Stimulated activated effector memory CD8-positive, alpha-beta T cell treated with anti-CD3 and anti-CD28 coated beads, Interleukin-12 subunit alpha, Interleukin-12 subunit beta, amount 100 ng/mL, for 72 hours (primary cell): Measurements from ENCODE around the gene RERE.

Source experiments
- ATAC-seq: fragments of 150-1000 bp; cut with Tn5 transposase; 2 replicates; pipeline ENCODE4 v1.10.0; 2021
- DNase-seq, 2 donors: peaks; one replicate each; pipeline ENCODE4 v3.0.0; 2021 to 2022; ENCODE audit warnings: low spot score in 2 of 2
- H3K27ac Mint-ChIP-seq: one replicate; pipeline ENCODE4 v1.8.0; 2022; ENCODE audit warnings: mild to moderate bottlenecking, mixed read lengths
- H3K36me3 Mint-ChIP-seq: one replicate; pipeline ENCODE4 v1.8.0; 2022; ENCODE audit warnings: mild to moderate bottlenecking, mixed read lengths
- H3K4me1 Mint-ChIP-seq: one replicate; pipeline ENCODE4 v1.8.0; 2022; ENCODE audit warnings: mixed read lengths
- H3K4me3 Mint-ChIP-seq: one replicate; pipeline ENCODE4 v1.8.0; 2022; ENCODE audit warnings: mild to moderate bottlenecking, mixed read lengths
- H3K9me3 Mint-ChIP-seq: one replicate; pipeline ENCODE4 v1.8.0; 2022; ENCODE audit warnings: mixed read lengths

Gene RERE

DNA sequence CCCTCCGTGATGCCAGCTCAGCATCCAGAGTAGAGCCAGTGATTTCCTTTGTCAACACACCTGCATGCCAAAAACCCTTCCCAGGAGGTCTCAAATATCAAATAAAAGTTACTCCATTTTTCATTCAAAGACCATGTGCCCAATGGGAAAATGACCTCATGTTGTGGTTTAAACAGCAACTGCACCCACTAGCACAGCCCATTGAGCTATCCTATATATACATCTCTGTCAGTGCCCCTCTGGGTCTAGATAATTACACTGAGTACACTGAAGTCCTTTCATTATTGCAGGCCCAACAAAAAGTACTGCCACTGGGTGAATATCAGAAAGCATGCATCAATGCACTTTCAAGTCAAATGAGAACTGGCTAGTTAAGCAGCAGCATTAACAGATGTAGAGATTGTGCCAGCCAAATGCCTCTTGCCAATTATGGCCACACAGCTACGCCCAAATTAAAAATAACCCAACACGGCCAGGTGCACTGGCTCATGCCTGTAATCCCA, 381.8 kb downstream of the RERE start:
- DNase-seq, result no peak
- Mint-ChIP-seq H3K4me3 (no peak overlapping the region), H3K36me3 (no peaks in the 10 kb centered on the region), H3K27ac (no peak overlapping the region), H3K4me1 (peaks cover 31% of the 10 kb centered on the region), H3K9me3 (no peaks in the 10 kb centered on the region)
- ATAC-seq, result no peak

DNA sequence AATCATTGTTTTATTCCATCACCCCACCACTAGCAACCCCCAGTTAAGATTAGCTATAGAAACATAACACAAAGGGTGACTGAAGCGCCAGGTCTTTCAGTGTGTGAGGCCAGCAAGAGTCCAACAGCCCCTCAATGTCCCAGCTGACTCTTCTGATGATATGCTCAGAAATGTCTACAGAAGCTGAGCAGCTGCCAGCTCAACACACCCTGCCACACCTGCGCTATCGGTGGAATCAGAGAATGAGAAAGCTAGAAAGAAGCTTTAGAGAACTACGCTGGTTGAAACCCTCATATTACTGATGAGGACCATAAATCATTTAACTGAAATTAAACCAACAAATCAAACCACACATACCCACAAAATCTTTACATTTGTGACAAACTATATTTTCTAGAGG, 383.3 kb downstream of the RERE start:
- ATAC-seq (no peak), DNase-seq (no peak)
- H3K27ac Mint-ChIP-seq, result no peak overlapping the region
- H3K36me3 Mint-ChIP-seq, result no peaks in the 10 kb centered on the region
- peaks cover 40% of the 10 kb centered on the region for H3K4me1 Mint-ChIP-seq
- H3K9me3 Mint-ChIP-seq, result no peaks in the 10 kb centered on the region
- H3K4me3 Mint-ChIP-seq, result no peak overlapping the region

DNA sequence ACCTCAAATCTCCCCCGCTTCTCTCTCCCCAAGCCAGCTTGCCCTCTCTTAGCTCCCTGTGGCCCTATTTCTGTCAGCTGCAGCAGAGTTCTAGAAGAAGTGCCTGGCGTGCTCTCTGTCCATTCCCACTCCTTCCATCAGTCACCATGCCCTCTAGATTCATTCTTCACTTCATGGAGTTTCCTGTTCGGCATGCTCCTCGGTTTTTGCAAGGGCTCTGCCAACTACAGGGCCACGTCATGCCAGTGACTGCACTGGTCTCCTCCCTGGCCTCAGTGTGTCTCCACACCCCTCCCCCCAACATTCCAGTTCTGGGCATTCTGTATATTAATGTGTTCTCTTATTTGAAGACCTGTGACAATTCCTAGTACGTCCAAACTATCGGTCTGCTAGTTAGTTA, 385.7 kb downstream of the RERE start:
- Mint-ChIP-seq H3K9me3 (no peaks in the 10 kb centered on the region), H3K4me1 (peaks cover 58% of the 10 kb centered on the region), H3K27ac (peak overlapping the region; percentile 83), H3K36me3 (no peaks in the 10 kb centered on the region), H3K4me3 (no peak overlapping the region)
- no peak for ATAC-seq
- DNase-seq, result no peak

DNA sequence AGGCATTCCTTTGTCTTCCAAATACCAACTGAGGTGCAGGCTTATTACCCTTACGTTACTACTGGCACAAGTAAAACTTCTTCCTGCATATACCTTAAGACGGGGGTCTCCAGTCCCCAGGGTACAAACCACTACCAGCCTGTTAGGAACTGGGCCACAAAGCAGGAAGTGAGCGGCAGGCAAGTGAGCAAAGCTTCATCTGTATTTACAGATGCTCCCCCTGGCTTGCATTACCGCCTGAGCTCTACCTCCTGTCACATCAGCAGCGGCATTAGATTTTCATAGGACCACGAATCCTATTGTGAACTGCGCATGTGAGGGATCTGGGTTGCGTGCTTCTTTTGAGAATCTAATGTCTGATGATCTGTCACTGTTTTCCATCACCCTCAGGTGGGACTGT, 386.4 kb downstream of the RERE start:
- Mint-ChIP-seq H3K27ac (peak overlapping the region; percentile 83), H3K9me3 (no peaks in the 10 kb centered on the region), H3K4me3 (peak overlapping the region; percentile 40), H3K4me1 (peaks cover 66% of the 10 kb centered on the region), H3K36me3 (no peaks in the 10 kb centered on the region)
- DNase-seq, result no peak
- ATAC-seq, result peak; percentile 57

DNA sequence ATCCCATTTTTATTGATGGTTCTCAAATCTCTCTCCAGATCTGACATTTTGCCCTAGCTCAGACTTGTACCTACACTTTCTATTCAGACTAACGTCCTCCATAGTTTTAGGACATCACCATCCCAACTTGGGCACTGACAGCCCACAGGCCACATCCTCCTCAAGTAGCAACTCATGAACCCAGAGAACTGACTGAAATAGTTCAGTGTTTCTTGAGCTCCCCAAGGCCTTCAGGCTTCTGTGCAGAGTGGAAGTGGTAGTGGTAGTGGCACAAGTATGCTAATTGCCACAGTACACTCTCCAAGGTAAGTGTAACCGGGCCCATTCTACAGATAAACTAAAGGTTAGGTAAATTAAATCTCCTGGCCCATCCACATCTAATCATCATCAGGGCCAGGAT, 387.0 kb downstream of the RERE start:
- peaks cover 69% of the 10 kb centered on the region for H3K4me1 Mint-ChIP-seq
- H3K36me3 Mint-ChIP-seq, result no peaks in the 10 kb centered on the region
- DNase-seq, result no peak
- peak; percentile 84 for ATAC-seq
- peak overlapping the region; percentile 40 for H3K4me3 Mint-ChIP-seq
- peak overlapping the region; percentile 83 for H3K27ac Mint-ChIP-seq
- no peaks in the 10 kb centered on the region for H3K9me3 Mint-ChIP-seq

DNA sequence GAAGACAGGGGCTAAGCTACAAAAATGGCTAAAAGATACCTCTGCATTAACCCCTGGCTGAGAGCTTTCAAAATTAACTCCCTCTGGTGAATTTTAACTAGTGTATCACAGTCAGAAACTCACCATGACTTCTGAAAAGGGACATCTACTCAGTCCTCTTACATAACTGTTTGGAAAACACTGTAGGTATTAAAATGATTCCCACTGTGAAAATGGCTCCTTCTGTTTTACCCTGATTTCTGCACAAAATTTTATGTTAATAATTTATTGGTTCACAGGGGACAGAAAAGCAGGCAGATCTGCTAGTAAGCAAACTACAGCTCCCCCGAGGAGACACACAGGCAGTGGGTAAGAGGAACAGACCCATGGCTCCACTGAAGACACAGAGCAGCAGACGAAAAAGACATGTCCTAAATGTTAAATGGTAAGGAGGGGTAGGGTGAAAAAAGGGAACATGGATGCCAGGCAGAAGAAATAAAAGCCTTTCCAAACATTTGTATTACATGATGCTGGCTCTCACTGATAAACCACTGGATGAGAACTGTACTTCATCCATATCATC, 387.8 kb downstream of the RERE start:
- no peak for DNase-seq
- H3K36me3 Mint-ChIP-seq, result no peaks in the 10 kb centered on the region
- H3K27ac Mint-ChIP-seq, result no peak overlapping the region
- no peak for ATAC-seq
- no peak overlapping the region for H3K4me3 Mint-ChIP-seq
- H3K9me3 Mint-ChIP-seq, result no peaks in the 10 kb centered on the region
- H3K4me1 Mint-ChIP-seq, result peaks cover 74% of the 10 kb centered on the region

DNA sequence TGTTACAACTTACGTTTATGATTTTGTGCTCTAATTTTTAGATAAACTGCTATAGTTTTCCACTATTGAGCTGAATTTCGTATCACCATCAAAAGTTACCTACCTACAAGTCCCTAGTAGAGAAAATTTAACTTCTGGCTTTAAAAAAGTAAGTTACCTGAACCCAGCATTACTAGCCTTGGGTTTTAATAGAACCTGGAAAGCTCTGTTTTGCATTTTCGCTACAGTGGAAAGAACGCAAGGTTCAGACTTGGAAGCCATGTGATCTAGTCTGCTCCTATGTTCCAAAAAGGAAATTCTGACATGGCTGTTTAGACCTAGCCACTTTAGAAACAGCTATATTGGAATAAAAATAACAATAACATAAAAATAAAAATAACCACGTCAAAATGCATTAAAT, 389.0 kb downstream of the RERE start:
- ATAC-seq (no peak), DNase-seq (no peak)
- Mint-ChIP-seq H3K4me1 (peaks cover 81% of the 10 kb centered on the region), H3K36me3 (peaks cover 5% of the 10 kb centered on the region), H3K27ac (no peak overlapping the region), H3K9me3 (no peaks in the 10 kb centered on the region), H3K4me3 (no peak overlapping the region)

DNA sequence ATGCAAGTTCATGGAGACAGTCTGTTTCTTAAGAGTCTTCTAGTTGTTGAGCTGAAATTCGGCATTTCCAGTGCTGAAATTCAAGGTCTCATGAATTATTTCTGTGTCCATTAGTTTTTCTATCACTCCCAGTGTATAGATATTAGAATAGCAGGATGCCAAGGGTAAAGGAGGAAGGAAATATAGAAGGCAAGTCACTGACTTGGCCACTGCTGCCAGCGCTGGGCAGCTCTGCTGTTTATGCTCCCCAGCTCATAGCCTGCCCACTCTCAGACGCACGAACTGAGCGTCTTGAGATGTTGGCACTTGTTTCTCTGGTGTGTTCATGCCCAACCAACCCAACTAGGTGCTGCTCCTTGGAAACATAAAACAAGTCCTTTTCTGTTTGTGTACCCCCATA, 389.5 kb downstream of the RERE start:
- DNase-seq, result no peak
- Mint-ChIP-seq H3K9me3 (no peaks in the 10 kb centered on the region), H3K36me3 (peaks cover 8% of the 10 kb centered on the region), H3K4me3 (peak overlapping the region; percentile 20), H3K27ac (no peak overlapping the region), H3K4me1 (peaks cover 81% of the 10 kb centered on the region)
- ATAC-seq, result no peak

DNA sequence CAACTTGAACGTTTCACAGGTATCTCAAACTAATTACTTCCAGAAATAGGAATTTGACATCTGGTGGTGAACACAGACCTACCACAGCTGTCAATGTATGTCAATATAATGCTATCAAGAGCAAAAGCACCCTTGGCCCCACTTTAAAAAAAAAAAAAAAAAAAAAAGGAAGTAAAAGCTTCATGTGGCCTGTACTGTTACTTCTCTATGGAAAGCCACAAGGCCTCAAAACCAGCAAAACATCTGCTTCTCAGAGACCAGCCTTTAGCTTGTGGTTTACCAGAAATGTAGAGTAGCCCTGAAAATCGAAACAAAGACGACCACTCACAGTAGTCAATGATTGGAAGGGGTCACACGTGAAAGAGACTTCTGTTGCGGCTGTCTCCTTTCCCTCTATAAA, 389.9 kb downstream of the RERE start:
- no peak for DNase-seq
- ATAC-seq, result peak; percentile 55
- Mint-ChIP-seq H3K4me1 (peaks cover 81% of the 10 kb centered on the region), H3K36me3 (peaks cover 9% of the 10 kb centered on the region), H3K9me3 (no peaks in the 10 kb centered on the region), H3K27ac (no peak overlapping the region), H3K4me3 (peak overlapping the region; percentile 20)

DNA sequence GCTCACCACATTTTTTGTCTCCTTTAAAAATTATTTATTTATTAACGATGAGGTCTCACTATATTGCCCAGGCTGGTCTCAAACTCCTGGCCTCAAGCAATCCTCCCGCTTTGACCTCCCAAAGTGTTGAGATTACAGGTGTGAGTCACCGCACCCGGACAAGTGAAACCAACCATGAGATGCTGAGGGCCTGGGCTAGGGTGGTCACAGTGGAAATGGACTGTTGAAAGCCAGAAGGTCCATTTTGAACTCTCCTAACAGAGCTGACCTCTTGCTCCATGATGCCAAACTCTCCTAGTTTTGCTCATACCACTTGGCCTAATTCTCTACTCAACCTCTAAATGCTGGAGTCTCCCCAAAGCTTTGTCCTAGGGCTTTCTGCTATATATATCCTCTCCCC, 390.4 kb downstream of the RERE start:
- H3K36me3 Mint-ChIP-seq, result peaks cover 9% of the 10 kb centered on the region
- H3K4me3 Mint-ChIP-seq, result peak overlapping the region; percentile 20
- no peak overlapping the region for H3K27ac Mint-ChIP-seq
- peaks cover 76% of the 10 kb centered on the region for H3K4me1 Mint-ChIP-seq
- H3K9me3 Mint-ChIP-seq, result no peaks in the 10 kb centered on the region
- ATAC-seq, result no peak
- DNase-seq, result no peak

DNA sequence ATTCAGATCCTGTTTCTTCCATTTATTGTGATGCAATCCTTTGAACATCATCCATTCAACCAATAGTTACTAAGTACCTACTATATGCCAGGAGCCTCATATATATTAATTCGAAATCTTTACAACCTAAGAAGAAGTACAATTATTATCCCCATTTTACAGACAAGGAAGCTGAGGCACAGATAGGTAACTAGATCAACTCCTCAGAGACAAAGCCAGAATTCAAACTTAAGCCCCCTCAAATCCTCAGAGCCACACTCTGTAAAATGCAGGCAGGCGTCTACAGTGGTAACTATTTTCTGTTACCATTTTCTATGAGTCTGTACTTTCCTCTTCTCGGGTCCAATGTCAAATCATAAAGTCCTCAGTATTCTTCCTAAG, 391.7 kb downstream of the RERE start:
- no peak for ATAC-seq
- Mint-ChIP-seq H3K4me1 (peaks cover 64% of the 10 kb centered on the region), H3K9me3 (no peaks in the 10 kb centered on the region), H3K4me3 (no peak overlapping the region), H3K36me3 (peaks cover 9% of the 10 kb centered on the region), H3K27ac (no peak overlapping the region)
- no peak for DNase-seq

DNA sequence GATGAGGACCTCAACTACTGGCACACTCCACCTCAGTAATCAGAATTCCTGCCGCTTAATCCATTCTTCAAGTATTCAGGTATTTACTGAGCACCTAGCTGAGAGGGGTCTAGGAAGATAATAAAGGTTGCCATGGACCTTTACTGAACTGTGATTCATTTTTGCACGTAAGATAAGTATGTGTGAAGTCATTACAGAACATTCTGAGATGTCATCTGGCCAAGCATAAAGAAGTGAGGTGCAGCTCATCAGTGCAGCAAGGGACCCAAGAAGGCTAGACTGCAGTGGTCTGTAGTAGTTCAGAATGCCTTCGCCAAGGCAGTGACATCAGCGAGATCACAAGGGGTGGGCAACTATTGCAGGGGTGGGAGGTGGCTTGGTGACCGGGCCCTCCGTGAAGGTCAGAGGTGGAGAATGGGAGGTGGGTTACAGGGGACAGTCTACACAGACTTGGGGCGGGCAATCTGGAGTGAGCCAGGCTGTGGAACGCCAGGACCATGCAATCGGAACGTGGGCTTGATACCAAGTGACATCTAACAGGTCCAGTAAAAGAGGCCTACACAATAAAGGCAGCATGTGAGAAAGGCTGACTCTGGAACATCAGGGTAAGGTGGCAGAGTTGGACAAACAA, 392.2 kb downstream of the RERE start:
- ATAC-seq (peak; percentile 57), DNase-seq (no peak)
- H3K9me3 Mint-ChIP-seq, result no peaks in the 10 kb centered on the region
- peaks cover 9% of the 10 kb centered on the region for H3K36me3 Mint-ChIP-seq
- peaks cover 59% of the 10 kb centered on the region for H3K4me1 Mint-ChIP-seq
- peak overlapping the region; percentile 96 for H3K27ac Mint-ChIP-seq
- no peak overlapping the region for H3K4me3 Mint-ChIP-seq

DNA sequence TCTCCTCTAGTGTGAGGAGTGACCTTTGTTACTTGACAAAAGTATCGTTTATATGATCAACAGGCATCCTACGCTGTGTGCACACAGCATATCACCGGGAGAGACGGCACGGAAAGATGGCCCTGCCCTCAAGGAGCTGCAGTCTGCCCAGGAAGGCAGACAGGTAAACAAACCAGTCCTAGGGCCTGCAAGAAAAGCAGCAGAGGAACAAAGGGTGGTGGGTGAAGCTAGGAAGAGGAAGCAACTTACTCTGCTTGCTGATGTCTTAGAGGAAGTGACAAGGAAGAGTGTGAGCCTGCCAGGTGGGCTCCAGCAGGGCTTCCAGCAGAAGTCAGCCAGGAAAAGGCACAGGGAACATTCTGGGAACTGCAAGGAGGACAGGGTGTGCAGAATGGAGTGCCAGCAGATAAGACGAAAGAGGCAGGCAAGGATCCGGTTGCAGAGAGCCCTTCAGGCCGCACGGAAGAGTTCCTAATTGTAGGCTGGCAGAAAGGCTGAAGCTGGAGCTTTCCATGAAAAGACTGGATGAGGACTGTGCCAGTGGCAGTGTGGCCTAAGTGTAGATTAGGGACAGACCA, 392.8 kb downstream of the RERE start:
- Mint-ChIP-seq H3K27ac (peak overlapping the region; percentile 96), H3K9me3 (no peaks in the 10 kb centered on the region), H3K4me1 (peaks cover 56% of the 10 kb centered on the region), H3K36me3 (peaks cover 9% of the 10 kb centered on the region), H3K4me3 (no peak overlapping the region)
- ATAC-seq (peak; percentile 38), DNase-seq (peak in 1 of 2 donors; percentile 62)

DNA sequence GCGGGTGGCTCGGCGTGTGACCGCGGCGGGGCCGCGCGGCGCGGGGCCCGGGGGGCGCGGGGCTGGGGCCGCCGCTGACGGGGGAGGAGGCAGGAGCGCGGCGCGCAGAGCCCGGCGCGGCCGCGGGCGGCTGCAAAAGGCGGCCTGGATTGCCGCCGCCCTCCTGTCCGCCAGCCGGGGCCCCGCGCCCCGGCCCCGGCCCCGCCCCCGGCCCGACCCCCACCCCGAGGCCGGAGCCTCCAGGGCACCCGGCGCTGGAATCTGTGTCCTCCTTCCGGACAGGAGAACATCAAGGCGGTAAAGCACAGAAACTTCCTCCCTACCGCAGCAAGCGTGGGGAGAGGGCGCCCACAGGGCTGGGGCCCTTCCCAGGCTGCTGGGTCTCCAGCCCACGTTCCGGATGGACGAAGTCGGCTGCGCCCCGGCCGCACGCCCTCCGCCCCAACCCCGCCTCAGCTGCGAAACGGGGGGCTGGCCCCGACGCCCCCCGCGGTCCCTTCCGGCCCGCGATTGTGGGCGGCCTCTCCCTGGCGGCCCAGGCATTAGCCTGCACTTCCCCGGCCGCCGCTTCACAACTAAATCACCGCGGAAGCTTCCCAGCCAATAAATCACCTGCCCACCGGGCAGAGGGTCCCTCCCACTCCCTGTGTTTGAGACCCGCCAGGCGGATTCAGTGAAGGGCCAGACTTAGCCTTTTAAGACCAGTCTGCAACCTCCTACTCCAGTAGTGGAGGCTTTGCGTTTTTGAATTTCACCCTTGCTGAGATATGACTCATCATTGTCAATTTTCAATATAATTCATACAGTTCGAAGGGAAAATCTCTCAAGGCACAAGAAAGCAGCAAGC, 393.5 kb downstream of the RERE start:
- Mint-ChIP-seq H3K4me3 (no peak overlapping the region), H3K27ac (peak overlapping the region; percentile 96), H3K9me3 (no peaks in the 10 kb centered on the region), H3K4me1 (peaks cover 48% of the 10 kb centered on the region), H3K36me3 (peaks cover 9% of the 10 kb centered on the region)
- DNase-seq, result peak; percentile 35 to 80
- peak; percentile 70 for ATAC-seq

DNA sequence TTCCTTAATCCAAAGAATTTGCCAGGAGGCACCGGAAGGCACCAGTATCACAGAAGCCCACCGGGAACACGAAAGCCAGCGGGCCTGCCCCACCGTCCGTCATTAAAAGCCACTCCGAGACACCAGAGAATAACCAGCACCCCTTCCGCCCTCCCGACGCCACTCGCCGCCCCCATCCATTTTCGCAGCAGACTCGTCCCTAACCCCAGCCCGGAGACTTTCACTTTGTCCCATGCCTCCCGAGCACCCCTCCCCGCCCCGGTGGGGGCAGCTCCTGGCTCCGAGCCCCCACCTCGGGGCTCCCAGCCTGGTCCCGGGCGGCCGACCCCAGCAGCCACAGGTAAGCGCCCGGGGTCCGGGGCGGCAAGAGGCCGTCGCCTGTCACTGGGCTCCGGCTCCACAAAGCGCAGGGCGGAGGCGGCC, 394.2 kb downstream of the RERE start:
- peak; percentile 22 for ATAC-seq
- H3K4me1 Mint-ChIP-seq, result peaks cover 49% of the 10 kb centered on the region
- H3K27ac Mint-ChIP-seq, result no peak overlapping the region
- peak in 1 of 2 donors; percentile 69 for DNase-seq
- peaks cover 12% of the 10 kb centered on the region for H3K36me3 Mint-ChIP-seq
- no peaks in the 10 kb centered on the region for H3K9me3 Mint-ChIP-seq
- H3K4me3 Mint-ChIP-seq, result no peak overlapping the region
